Body of pancreas (tissue), 4 donors: ENCODE results near the gene SGCD.

Experiments
- CTCF ChIP-seq, 7 experiments: fragments of 450-650 bp in 4 of 7; fragments of 200-600 bp in 3 of 7; sonication (generic) in 3 of 7; IDR thresholded peaks; one replicate each; pipeline ENCODE4 v1.5.1; 2016 to 2019; ENCODE audit warnings: antibody characterized with exemption in 7 of 7
- POLR2A ChIP-seq, 3 donors: fragments of 450-650 bp; IDR thresholded peaks; one replicate each; pipeline ENCODE4 v1.6.1; 2016; ENCODE audit warnings: antibody characterized with exemption in 3 of 3, mild to moderate bottlenecking in 2 of 3

DNA sequence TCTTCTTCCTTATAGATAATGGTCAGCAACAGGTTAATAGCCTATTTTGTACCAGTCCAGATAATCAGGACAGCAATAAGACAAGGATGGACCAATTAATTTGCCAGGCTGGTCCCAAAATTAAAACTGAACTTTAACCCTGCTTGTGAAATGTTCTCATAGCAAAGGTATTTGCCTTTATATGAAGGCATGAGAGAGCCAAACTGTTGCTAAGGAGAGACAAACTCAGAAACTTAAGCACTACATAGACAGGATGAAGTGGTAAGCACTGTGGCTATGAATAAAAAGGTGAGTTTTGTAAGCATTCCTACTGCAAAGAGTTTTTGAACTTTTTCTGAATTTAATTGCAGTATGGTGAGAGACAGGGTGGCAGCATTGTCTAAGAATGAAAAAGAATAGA is 348.4 kb downstream of the SGCD start:
- no peak for TF ChIP-seq CTCF (IDR thresholded peaks at IDR 0.05)
- TF ChIP-seq POLR2A (IDR thresholded peaks at IDR 0.05), result no peak
